Activated CD4-positive, alpha-beta T cell treated with anti-CD3 and anti-CD28 coated beads for 36 hours (primary cell): ENCODE measurements around the gene DR1. TPM values are rescaled to one million over a fixed set of nuclear protein-coding genes. Genes with fewer than 3 reads are reported as not detected.

Source experiments
- ATAC-seq: fragments of 200-7000 bp; cut with Tn5 transposase; one replicate; pipeline ENCODE4 v1.10.0; 2021; ENCODE audit warnings: mild to moderate bottlenecking, moderate library complexity
- CTCF ChIA-PET: fragments of 350-600 bp; sonication (Branson Sonifier 250); formaldehyde crosslinking; loops from one replicate; lab custom pipeline; 2021; ENCODE audit warnings: antibody characterized with exemption; lab: Charles Lee
- POLR2A ChIA-PET: fragments of 350-600 bp; sonication (Branson Sonifier 250); formaldehyde crosslinking; loops from one replicate; lab custom pipeline; 2021; ENCODE audit warnings: antibody characterized with exemption, inconsistent platforms; lab: Charles Lee
- DNase-seq: peaks from one replicate; pipeline ENCODE4 v3.0.0-alpha.2; 2020
- H3K27ac Mint-ChIP-seq: one replicate; pipeline ENCODE4 v1.8.0; 2021; ENCODE audit warnings: mixed read lengths
- H3K27me3 Mint-ChIP-seq: one replicate; pipeline ENCODE4 v1.8.0; 2021; ENCODE audit warnings: mixed read lengths
- H3K36me3 Mint-ChIP-seq: one replicate; pipeline ENCODE4 v1.8.0; 2021; ENCODE audit warnings: low read depth, mixed read lengths
- H3K4me1 Mint-ChIP-seq: one replicate; pipeline ENCODE4 v1.8.0; 2021; ENCODE audit warnings: mixed read lengths
- H3K4me3 Mint-ChIP-seq: one replicate; pipeline ENCODE4 v1.8.0; 2021; ENCODE audit warnings: mild to moderate bottlenecking, moderate library complexity, mixed read lengths
- H3K9me3 Mint-ChIP-seq: one replicate; pipeline ENCODE4 v1.8.0; 2021; ENCODE audit warnings: low read depth, mixed read lengths
- intact Hi-C, 2 experiments: fragments of 100-400 bp; cut with DNase I in 1 of 2; cut with micrococcal nuclease in 1 of 2; formaldehyde crosslinking; loops; one replicate each; pipeline versions ENCODE4 v1.14.2 to v1.15.1; 2022 to 2024; cut with DNase I, micrococcal nuclease
- total RNA-seq, 2 experiments: library from RNA; stranded (reverse); gene quantifications; one replicate each; pipeline ENCODE4 v1.2.3, GENCODE V29; 2021

The DR1 gene
- 10 to 100 TPM; 84.8 to 95.3 TPM for total RNA-seq

DNA sequence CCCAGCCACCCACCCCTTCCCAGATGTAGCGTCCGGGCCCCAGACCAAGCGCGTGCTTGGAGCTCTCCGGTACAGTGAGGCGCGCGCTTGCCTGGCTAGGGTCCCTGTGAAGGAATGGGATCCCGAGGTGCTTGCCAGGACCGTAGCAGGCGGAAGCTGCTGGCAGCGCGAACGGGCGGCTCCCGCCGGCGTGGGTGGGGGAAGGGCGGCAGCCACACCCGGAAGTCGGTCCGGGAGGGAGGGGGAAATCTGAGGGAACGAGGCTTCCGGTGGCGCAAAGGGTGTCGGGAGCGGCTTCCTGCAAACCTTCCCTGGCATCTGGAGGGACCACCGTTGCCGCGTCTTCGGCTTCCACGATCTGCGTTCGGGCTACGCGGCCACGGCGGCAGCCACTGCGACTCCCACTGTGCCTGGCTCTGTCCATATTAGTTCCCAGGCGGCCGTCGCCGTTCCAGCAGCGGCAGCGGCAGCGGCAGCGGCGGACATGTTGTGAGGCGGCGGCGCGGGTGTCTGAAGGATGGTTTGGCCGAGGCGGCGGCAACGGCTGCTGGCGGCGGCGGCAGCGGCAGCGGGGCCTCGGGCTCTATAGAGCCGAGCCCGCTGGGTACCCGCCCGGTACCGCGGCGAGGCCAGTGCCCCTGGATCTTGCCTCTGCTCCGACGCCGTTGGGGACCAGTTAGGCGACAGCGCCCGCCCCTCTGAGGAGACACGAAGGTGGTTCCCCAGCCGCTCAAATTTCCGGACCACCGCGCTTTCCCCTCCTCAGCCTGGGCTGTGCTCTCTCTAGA is at the start of gene DR1:
TSS of gene DR1 (plus strand) at position 275 of the 788 bp plus-strand sequence. CDS start 739 bp downstream, outside the sequence.
- intact Hi-C loops, result loop anchor here (1.0 to 10.0 kb wide), 21 partner anchors 9 to 1726 kb away; partner anchors contain the start of genes CCDC18 (in 2 of the 2), DIPK1A (in 2 of the 2), DNTTIP2 (in 2 of the 2) and MTF2 (in 2 of the 2)
- Mint-ChIP-seq H3K4me3 (peak within 1 kb of the TSS; percentile 97), H3K27ac (peak within 1 kb of the TSS; percentile 97), H3K4me1 (peaks cover 22% of the 10 kb centered on the region), H3K27me3 (no peaks in the 10 kb centered on the region), H3K9me3 (no peaks in the 10 kb centered on the region), H3K36me3 (peaks cover 30% of the 10 kb centered on the region)
- ChIA-PET CTCF (interaction anchor here (0.5 to 1.9 kb wide), 6 partner anchors 10 to 468 kb away, joined by 3 to 9 read pairs (median 4); partner anchors contain the start of gene MTF2), POLR2A (interaction anchor here (0.6 to 1.4 kb wide), 7 partner anchors 7 to 500 kb away, joined by 3 to 10 read pairs (median 5); partner anchors contain the start of gene MTF2)
- DNase-seq, result peak; percentile 96
- ATAC-seq, result peak; percentile 78

DNA sequence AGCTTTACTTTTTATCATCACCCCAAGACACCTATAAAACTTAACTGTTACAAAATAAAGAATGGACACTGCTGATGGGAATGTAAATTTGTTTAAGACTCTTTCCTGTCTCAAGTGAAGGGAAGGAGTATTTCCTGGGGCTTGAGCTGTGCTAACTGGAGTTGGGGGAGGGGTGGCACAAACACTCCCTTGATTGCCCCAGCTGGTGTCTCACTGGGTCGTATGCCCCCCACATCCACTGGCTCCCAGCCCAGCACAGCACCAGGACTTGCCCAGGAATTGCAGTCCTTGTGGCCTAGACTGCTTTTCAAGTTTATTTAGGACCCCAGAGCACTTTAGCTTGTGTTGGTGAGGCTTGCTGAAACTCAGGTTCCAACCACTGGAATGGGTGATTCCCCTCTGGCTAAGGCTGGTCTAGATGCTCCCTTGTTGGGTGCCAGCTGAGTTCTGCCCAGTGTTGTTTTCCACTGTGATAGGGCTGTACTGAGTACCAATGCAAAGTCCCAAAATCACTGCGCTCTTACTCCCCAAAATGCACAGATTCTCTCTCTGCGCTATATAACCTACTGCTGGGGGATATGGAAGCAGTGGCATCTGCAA is 49.1 kb upstream of the DR1 start:
- ATAC-seq (no peak), DNase-seq (no peak)
- no peak overlapping the region for H3K4me3 Mint-ChIP-seq
- H3K9me3 Mint-ChIP-seq, result no peaks in the 10 kb centered on the region
- intact Hi-C loops, result no loop called here
- ChIA-PET POLR2A (no interaction called here), CTCF (interaction anchor here (0.7 to 1.3 kb wide), 2 partner anchors 8 to 19 kb away, joined by 3 to 5 read pairs; no protein-coding TSS in a partner anchor)
- no peak overlapping the region for H3K27ac Mint-ChIP-seq
- peaks cover 12% of the 10 kb centered on the region for H3K36me3 Mint-ChIP-seq
- no peaks in the 10 kb centered on the region for H3K27me3 Mint-ChIP-seq
- no peaks in the 10 kb centered on the region for H3K4me1 Mint-ChIP-seq

DNA sequence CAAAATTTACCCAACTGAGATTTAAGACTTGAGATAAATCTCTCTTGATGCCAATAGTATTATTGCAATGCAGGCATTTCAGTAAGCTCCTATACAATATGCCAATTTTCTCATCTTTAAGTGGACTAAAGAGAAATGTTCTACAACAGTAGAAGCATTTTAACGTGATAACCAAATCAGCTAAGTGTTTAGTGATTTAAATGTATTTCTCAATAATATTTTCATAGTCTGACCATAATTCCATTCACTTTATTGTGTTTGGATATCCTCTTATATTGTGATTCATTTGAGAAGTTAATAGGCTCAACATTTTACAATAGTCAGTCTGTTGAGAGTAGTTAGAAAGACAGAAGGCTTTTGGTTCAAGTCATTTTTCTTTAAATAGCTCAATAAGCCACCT is 44.6 kb upstream of the DR1 start:
- POLR2A ChIA-PET, result no interaction called here
- DNase-seq (no peak), ATAC-seq (no peak)
- intact Hi-C loops, result loop anchor here (5.0 to 10.0 kb wide), 4 partner anchors 136 to 544 kb away; partner anchors contain the start of gene FNBP1L (in 1 of the 2)
- peaks cover 6% of the 10 kb centered on the region for H3K36me3 Mint-ChIP-seq
- no peaks in the 10 kb centered on the region for H3K9me3 Mint-ChIP-seq
- H3K27me3 Mint-ChIP-seq, result no peaks in the 10 kb centered on the region
- H3K4me3 Mint-ChIP-seq, result no peak overlapping the region
- H3K27ac Mint-ChIP-seq, result no peak overlapping the region
- H3K4me1 Mint-ChIP-seq, result no peaks in the 10 kb centered on the region
- CTCF ChIA-PET, result interaction anchor here (0.6 to 1.2 kb wide), 3 partner anchors 127 to 542 kb away, joined by 3 to 4 read pairs (median 3); no protein-coding TSS in a partner anchor

DNA sequence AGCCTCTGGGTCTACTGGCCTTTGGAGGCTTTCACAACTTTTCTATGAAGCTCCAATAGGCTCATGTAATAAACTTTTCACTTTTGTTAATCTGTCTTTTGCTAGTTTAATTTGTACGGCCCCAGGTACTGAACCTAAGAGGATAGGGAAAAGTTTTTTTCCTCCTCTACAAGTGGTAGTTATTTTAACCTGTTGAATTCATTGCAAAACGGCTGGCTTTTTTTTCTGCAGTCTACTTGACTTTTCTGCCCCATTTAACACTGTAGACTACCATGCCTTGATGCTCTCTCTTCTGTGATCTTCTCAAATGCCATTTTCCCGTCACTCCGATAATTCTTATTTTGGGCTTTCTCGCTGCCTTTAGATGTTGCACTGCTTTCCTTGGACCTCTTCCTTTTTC is 43.6 kb upstream of the DR1 start:
- no peaks in the 10 kb centered on the region for H3K4me1 Mint-ChIP-seq
- POLR2A ChIA-PET, result no interaction called here
- H3K36me3 Mint-ChIP-seq, result peaks cover 6% of the 10 kb centered on the region
- intact Hi-C loops, result loop anchor here (5.0 to 10.0 kb wide), 4 partner anchors 135 to 543 kb away; partner anchors contain the start of gene FNBP1L (in 1 of the 2)
- no peak for ATAC-seq
- CTCF ChIA-PET, result interaction anchor here (1.1 to 1.2 kb wide), 2 partner anchors 512 to 541 kb away, joined by 3 read pairs; no protein-coding TSS in a partner anchor
- H3K4me3 Mint-ChIP-seq, result no peak overlapping the region
- no peaks in the 10 kb centered on the region for H3K9me3 Mint-ChIP-seq
- H3K27ac Mint-ChIP-seq, result no peak overlapping the region
- no peak for DNase-seq
- no peaks in the 10 kb centered on the region for H3K27me3 Mint-ChIP-seq

DNA sequence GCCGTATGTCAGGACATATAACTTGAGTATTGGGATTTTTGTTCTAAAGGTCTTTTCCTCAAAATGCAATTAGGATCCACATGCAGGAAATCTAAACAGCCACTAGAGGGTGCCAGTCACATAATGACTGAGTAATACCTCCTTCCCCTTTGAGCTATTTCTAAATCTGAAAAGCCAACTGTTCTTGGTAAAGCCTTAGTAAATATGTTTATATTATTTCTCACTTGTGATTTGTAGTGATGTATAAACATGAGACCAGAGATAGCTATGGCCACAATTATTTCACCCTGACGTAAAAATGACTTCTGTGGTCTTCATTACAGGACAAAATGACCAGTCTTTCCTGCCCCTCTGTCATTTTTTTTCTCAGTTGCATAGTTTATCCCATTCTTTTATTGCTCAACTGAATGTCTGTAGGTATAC is 41.0 kb upstream of the DR1 start:
- Mint-ChIP-seq H3K27ac (no peak overlapping the region), H3K9me3 (no peaks in the 10 kb centered on the region), H3K36me3 (peaks cover 6% of the 10 kb centered on the region), H3K27me3 (no peaks in the 10 kb centered on the region), H3K4me3 (no peak overlapping the region), H3K4me1 (no peaks in the 10 kb centered on the region)
- intact Hi-C loops, result loop anchor here (1.0 to 10.0 kb wide), 9 partner anchors 40 to 540 kb away; partner anchors contain the start of genes DR1 (in 1 of the 2) and FNBP1L (in 1 of the 2)
- ChIA-PET CTCF (interaction anchor here (0.5 to 3.0 kb wide), 48 partner anchors 9 to 567 kb away, joined by 3 to 23 read pairs (median 4); partner anchors contain the start of genes DR1, FNBP1L and MTF2), POLR2A (interaction anchor here (1.2 kb wide), 1 partner anchor 44 kb away, joined by 8 read pairs; no protein-coding TSS in a partner anchor)
- ATAC-seq, result peak; percentile 44
- DNase-seq, result peak; percentile 43

DNA sequence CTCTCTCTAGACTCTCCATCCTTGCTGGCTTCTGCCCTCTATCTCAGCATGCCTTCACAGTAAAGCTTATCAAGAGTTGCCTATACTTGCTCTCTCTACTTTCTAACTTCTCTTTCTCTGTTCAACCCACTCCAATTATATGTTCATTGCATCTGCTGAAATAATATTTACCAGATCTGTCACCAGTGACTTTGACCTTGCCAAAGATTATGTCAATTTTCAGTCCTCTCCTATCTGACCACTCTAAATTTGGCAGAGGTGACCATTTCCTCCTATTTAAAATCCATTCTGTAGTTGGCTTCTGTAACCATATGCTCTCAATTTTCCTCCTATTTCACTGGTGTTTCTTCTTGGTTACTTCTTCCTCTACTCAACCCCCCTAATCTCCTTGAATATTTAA is 38.8 kb upstream of the DR1 start:
- no peaks in the 10 kb centered on the region for H3K27me3 Mint-ChIP-seq
- no peak overlapping the region for H3K4me3 Mint-ChIP-seq
- intact Hi-C loops, result loop anchor here in 1 of 2 experiments (5.0 to 10.0 kb wide), 4 partner anchors 110 to 538 kb away; partner anchors contain the start of gene FNBP1L
- no peaks in the 10 kb centered on the region for H3K9me3 Mint-ChIP-seq
- no peak overlapping the region for H3K27ac Mint-ChIP-seq
- ChIA-PET CTCF (no interaction called here), POLR2A (interaction anchor here (0.5 kb wide), 1 partner anchor 54 kb away, joined by 3 read pairs; no protein-coding TSS in a partner anchor)
- peaks cover 6% of the 10 kb centered on the region for H3K36me3 Mint-ChIP-seq
- ATAC-seq, result no peak
- DNase-seq, result no peak
- H3K4me1 Mint-ChIP-seq, result no peaks in the 10 kb centered on the region

DNA sequence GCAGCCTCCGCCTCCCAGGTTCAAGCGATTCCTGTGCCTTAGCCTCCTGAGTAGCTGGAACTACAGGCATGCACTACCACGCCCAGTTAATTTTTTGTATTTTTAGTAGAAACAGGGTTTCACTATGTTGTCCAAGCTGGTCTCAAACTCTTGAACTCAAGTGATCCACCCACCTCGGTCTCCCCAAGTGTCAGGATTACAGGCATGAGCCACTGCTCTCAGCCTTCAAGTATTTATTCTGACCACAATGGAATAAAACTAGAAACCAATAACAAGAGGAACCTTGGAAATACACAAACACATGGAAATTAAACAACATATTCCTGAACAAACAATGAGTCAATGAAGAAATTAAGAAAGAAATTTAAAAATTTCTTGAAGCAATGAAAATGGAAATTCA is 32.7 kb upstream of the DR1 start:
- no peak for DNase-seq
- ATAC-seq, result no peak
- H3K9me3 Mint-ChIP-seq, result no peaks in the 10 kb centered on the region
- ChIA-PET CTCF (no interaction called here), POLR2A (no interaction called here)
- peaks cover 6% of the 10 kb centered on the region for H3K36me3 Mint-ChIP-seq
- H3K27ac Mint-ChIP-seq, result no peak overlapping the region
- no peaks in the 10 kb centered on the region for H3K27me3 Mint-ChIP-seq
- intact Hi-C loops, result no loop called here
- H3K4me3 Mint-ChIP-seq, result no peak overlapping the region
- H3K4me1 Mint-ChIP-seq, result no peaks in the 10 kb centered on the region

DNA sequence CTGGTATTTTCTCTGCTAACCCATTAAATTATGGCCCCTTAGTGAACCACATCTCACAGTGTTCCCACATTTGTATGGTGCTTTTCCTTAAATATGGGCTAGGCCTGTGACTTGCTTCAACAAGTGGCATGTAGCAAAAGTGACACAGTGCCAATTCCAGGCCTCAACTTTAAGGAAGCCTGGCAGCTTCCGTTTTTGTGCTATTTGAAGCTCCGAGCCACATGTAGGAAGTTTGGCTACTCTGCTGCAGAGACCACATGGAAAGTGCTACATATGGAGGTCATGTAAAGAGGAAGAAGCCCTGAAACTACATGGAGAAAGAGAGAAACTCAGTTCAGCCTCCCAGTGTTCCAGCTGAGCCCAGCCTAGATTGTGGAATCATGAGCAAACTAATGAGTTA is 28.5 kb upstream of the DR1 start:
- POLR2A ChIA-PET, result no interaction called here
- H3K4me1 Mint-ChIP-seq, result no peaks in the 10 kb centered on the region

DNA sequence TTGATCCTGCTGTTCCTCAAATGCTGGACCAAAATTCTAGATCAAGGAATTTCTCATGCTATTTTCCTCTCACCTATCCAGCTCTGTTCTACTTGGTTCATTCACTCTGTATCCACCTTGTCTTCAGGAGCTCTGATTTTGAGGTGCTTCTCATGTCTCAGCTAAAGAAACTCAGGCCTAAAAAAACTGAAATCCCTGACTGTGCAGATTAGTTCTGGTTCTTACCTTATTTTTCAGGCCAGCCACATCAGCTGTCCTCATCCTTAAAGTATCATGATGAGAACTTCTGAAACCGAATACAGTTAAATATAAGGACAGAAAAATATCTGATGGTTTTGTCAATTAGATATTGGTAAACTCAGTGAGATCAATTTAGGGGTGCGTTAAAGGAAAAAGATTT is 27.8 kb upstream of the DR1 start:
- no peaks in the 10 kb centered on the region for H3K4me1 Mint-ChIP-seq
- intact Hi-C loops, result no loop called here
- no peaks in the 10 kb centered on the region for H3K27me3 Mint-ChIP-seq
- DNase-seq, result no peak
- H3K9me3 Mint-ChIP-seq, result no peaks in the 10 kb centered on the region
- H3K36me3 Mint-ChIP-seq, result peaks cover 6% of the 10 kb centered on the region
- ATAC-seq, result no peak
- CTCF ChIA-PET, result interaction anchor here (2.8 kb wide), 1 partner anchor 14 kb away, joined by 9 read pairs; no protein-coding TSS in a partner anchor
- POLR2A ChIA-PET, result no interaction called here
- H3K27ac Mint-ChIP-seq, result no peak overlapping the region
- H3K4me3 Mint-ChIP-seq, result no peak overlapping the region

More for the DNA sequence above, 28.5 kb upstream of the DR1 start:
- Mint-ChIP-seq H3K4me3 (no peak overlapping the region), H3K9me3 (no peaks in the 10 kb centered on the region), H3K27ac (no peak overlapping the region), H3K36me3 (peaks cover 6% of the 10 kb centered on the region), H3K27me3 (no peaks in the 10 kb centered on the region)
- CTCF ChIA-PET, result interaction anchor here (1.6 kb wide), 1 partner anchor 13 kb away, joined by 10 read pairs; no protein-coding TSS in a partner anchor
- no peak for DNase-seq
- ATAC-seq, result no peak
- intact Hi-C loops, result no loop called here

DNA sequence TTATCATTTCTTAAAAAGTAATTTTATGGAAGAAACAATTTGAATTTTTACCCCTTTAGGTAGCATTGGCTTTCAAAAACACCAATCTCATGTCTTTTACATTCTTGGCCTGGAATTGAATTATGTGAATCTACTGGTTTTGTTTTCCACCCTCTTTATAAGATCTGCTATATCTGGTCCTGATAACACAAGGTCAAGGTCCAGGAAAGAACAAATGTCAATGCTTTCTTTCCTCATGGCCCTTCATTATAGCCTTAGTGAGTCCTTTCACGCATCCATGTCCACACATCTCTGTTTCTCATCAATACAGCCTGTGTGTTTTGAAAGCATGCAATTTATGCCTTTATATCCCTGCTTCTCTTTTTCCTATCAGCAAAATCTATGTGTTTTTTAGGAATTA is 24.0 kb upstream of the DR1 start:
- Mint-ChIP-seq H3K4me1 (peaks cover 3% of the 10 kb centered on the region), H3K27ac (no peak overlapping the region), H3K36me3 (no peaks in the 10 kb centered on the region), H3K27me3 (no peaks in the 10 kb centered on the region), H3K4me3 (no peak overlapping the region), H3K9me3 (no peaks in the 10 kb centered on the region)
- CTCF ChIA-PET, result no interaction called here
- no peak for DNase-seq
- no peak for ATAC-seq
- POLR2A ChIA-PET, result no interaction called here
- intact Hi-C loops, result no loop called here

DNA sequence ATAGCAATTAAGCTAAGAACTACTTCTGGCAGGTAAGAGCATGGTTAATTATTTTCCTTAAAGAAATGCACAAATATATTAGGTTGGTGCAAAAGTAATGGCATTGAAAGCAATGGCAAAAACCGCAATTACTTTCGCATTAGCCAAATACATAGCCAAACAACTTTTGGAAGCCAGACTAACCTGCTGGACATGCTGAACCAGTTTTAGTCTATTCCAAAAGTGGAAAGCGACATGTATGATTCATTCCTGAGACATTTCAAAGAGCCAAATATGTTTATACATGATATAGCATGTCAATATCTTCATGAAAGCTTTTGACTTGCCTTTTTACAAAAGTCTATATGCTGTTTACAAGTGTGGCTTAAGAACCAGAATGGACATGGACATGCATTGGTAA is 23.4 kb upstream of the DR1 start:
- POLR2A ChIA-PET, result interaction anchor here (0.6 kb wide), 1 partner anchor 39 kb away, joined by 3 read pairs; no protein-coding TSS in a partner anchor
- ATAC-seq, result no peak
- Mint-ChIP-seq H3K27ac (no peak overlapping the region), H3K27me3 (no peaks in the 10 kb centered on the region), H3K36me3 (no peaks in the 10 kb centered on the region), H3K4me3 (no peak overlapping the region), H3K9me3 (no peaks in the 10 kb centered on the region), H3K4me1 (peaks cover 3% of the 10 kb centered on the region)
- CTCF ChIA-PET, result no interaction called here
- DNase-seq, result no peak
- intact Hi-C loops, result no loop called here
